ENCODE results near the gene CYB561.

The CYB561 gene

GRCh38 chr17:63431939-63432804 is 13.9 kb downstream of the CYB561 start:
- peak; percentile 32 for DNase-seq

DNA sequence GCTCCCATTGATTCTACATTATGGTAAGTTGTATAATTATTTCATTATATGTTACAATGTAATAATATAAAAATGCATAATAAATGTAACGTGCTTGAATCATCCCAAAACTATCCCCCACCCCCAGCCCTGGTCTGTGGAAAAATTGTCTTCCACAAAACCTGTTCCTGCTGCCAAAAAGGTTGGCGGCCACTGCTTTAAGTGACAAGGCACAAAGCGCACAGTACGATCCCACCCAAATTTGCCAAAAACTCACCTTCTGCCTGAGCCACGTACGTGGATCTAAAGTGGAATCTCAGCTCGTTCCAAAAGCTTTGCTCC is 14.5 kb downstream of the CYB561 start:
- no peak for DNase-seq

DNA sequence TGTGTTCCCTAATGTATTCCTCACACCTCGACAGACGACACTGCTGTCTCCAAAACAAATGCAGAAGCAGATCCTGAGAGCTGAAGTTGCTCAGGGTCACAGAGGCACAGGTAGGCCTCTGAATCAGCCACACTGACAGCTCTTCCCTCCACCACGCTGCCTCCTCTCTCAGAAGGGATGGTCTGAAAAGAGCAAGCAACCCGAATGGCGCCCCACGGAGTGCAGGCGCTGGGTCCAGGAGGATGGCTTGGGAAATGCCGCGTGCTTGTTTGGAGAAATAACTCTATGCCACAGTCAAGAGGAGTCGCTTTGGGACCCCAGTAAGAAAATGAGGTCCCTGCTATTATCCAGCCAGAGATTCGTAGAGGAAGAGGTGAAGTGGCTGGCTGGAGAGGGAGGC is 15.9 kb downstream of the CYB561 start:
- no peak for DNase-seq

- DNase-seq, result no peak
Observed at GRCh38 chr17:63429766-63430165, 16.3 kb downstream of the CYB561 start.

- no peak for DNase-seq
Observed at GRCh38 chr17:63426917-63427308, 19.2 kb downstream of the CYB561 start.

GRCh38 chr17:63426041-63426916 is 19.8 kb downstream of the CYB561 start:
- no peak for DNase-seq

GRCh38 chr17:63425483-63425882 is 20.6 kb downstream of the CYB561 start:
- peak; percentile 56 for DNase-seq

DNA sequence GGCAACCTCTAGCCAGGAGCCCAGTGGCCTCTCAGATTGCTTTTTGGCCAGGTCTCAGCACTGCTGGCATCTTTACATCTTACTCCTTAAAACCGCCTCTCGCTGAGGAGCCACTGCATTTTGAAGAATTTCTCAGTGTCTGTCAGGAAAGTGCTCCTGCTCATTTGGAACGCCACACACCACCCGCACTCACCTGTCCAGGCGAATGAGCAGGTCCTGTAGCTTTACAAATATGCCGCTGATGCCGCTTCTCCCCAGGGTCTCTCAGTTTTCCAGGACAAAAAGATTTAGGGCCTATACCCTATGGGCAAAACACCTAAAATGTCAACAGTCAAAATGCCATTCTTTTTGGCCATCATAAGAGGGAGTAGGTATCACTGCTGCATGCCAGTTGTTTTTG is 22.1 kb downstream of the CYB561 start:
- no peak for DNase-seq

DNA sequence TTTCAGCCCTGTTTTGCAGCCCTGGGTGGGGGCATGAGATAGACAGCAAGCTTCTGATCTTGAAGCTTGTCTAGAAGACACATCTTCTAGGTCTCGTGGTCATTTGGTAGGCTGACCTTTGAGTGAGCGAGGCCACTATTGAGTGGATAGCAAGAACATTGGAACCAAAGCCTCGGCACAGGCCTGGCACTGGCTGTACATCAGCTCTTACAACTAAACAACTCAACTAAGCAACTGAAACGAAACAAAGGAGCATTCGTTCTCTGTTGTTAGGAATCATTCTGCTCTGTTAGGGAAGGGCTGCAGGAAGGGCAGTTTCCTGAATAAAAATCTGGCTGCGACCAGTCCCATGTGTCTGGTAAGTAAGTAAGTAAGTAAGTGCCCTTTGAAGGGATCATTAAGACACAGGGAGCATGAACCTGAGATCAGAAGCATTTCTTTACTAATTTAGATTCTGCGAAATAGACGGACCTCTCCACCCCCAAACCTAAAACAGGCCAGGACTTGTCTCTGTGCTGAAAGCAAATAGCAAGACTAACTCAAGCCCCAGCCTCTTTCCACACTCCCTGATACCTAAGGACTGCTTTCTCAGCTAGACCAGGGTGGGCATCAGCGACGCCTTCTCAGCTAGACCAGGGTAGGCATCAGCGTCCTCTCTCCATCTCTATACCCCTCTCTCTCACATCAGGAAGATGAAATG is 22.7 kb downstream of the CYB561 start:
- DNase-seq, result no peak

GRCh38 chr17:63421681-63422645 is 24.1 kb downstream of the CYB561 start:
- DNase-seq, result no peak

- DNase-seq, result no peak
Observed at GRCh38 chr17:63420868-63421680, 25.0 kb downstream of the CYB561 start.

DNA sequence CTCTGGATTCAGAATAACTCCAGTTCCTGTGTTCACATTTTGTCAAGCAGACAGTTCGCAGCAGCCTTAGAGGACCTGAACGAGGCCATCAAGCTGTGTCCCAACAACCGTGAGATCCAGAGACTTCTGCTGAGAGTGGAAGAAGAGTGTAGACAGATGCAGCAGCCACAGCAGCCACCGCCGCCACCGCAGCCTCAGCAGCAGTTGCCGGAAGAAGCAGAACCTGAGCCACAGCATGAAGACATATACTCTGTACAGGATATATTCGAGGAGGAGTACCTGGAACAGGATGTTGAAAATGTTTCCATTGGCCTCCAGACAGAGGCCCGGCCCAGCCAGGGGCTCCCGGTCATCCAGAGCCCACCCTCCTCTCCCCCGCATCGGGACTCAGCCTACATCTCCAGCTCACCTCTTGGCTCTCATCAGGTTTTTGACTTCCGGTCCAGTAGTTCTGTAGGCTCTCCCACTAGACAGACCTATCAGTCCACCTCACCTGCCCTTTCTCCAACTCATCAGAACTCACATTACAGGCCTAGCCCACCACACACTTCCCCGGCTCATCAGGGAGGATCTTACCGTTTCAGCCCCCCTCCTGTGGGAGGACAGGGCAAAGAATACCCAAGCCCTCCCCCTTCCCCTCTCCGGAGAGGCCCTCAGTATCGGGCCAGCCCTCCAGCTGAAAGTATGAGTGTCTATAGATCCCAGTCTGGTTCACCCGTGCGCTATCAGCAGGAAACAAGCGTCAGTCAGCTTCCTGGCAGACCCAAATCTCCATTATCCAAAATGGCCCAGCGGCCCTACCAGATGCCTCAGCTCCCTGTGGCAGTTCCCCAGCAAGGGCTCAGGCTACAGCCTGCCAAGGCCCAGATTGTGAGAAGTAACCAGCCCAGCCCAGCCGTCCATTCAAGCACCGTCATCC is 25.9 kb downstream of the CYB561 start:
- no peak for DNase-seq

DNA sequence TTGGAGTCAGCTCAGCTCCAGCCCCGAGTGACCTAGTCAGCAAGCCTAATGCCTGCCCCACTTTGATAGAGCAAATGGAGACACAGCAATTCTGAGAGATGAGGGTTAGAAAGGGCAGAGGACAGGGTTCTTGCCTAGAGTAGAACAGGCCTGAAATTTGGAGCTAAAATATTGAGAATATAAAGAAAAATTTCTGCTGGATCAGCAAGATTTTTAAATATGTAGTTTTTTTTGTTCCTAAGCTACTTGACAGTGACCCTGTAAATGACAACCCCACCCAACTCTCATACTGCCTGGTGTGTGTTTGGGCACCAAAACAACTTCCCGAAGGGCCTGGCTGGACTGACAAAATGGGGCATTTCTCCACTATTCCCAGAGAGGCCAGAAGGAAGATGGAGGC is 26.7 kb downstream of the CYB561 start:
- no peak for DNase-seq

DNA sequence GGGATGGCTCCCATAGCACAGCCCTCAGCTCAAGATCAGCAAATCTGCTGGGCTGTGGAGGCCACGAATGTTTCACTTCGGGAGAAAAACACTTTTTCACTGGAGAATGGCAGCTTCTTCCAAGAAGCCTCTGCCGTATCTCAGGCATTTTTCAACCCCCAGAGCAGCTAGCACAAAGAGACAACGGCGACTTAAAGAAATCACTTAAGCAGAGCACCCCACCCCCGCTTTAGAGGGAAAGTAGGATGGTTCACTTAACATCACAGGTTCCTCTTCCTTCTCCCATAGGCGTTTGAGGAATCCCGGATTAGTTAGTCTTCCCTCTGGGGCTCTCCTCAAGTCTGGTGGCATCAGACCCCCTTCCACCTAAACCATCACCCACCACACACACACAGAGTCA is 27.6 kb downstream of the CYB561 start:
- DNase-seq, result no peak

GRCh38 chr17:63414222-63414621 is 31.9 kb downstream of the CYB561 start:
- no peak for DNase-seq

DNA sequence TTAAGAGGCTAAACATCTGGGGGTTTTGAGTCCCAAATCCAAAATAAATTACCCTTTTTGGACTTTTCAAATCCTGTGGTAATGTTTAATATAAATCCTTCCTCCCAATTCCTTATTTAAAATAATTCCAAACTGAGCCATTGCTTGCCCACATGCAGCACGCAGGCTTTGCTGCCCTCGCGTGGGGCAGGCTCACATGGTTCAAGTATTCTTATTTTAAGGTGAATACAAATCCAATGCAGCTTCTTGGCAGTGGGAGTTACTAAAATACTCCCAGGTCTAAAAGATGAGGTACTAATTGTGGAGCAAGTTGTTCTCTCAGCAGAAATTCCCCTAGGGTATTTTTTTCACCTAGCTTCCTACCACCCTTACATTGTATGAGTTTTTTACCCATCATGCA is 33.0 kb downstream of the CYB561 start:
- no peak for DNase-seq

GRCh38 chr17:63412234-63412633 is 33.9 kb downstream of the CYB561 start:
- DNase-seq, result no peak

GRCh38 chr17:63407741-63408330 is 38.3 kb downstream of the CYB561 start:
- DNase-seq, result no peak

- peak; percentile 81 for DNase-seq
Observed at GRCh38 chr17:63406689-63407330, 39.3 kb downstream of the CYB561 start.
